Neural crest cell (in vitro differentiated cells): ENCODE measurements around the gene AJAP1. TPM values are rescaled to one million over a fixed set of nuclear protein-coding genes. Genes with fewer than 3 reads are reported as not detected.

ENCODE experiments used
- DNase-seq: peaks from one replicate; pipeline ENCODE4 v3.0.0; 2021; ENCODE audit warnings: low read depth, mixed read lengths, low spot score
- H3K27ac Mint-ChIP-seq: one replicate; pipeline ENCODE4 v1.8.0; 2021; ENCODE audit warnings: mild to moderate bottlenecking, mixed read lengths; ENCODE audit not compliant: unreplicated experiment
- H3K27me3 Mint-ChIP-seq: 2 replicates; pipeline ENCODE4 v1.8.0; 2021; ENCODE audit warnings: low read depth, mild to moderate bottlenecking, mixed read lengths
- H3K36me3 Mint-ChIP-seq: 2 replicates; pipeline ENCODE4 v1.8.0; 2021; ENCODE audit warnings: low read depth, mild to moderate bottlenecking, mixed read lengths
- H3K4me1 Mint-ChIP-seq: 2 replicates; pipeline ENCODE4 v1.8.0; 2021; ENCODE audit warnings: mixed read lengths
- H3K4me3 Mint-ChIP-seq: one replicate; pipeline ENCODE4 v1.8.0; 2021; ENCODE audit warnings: mild to moderate bottlenecking, mixed read lengths
- H3K9me3 Mint-ChIP-seq: 2 replicates; pipeline ENCODE4 v1.8.0; 2021; ENCODE audit warnings: mixed read lengths
- CTCF ChIP-seq: fragments of 200-600 bp; sonication (generic); conservative IDR thresholded peaks from 2 replicates; pipeline ENCODE4 v1.5.0; 2021; ENCODE audit warnings: antibody characterized with exemption, mild to moderate bottlenecking
- long read RNA-seq: library from polyadenylated mRNA; unstranded; transcript quantifications from one replicate; pipeline ENCODE4 v2.0.0, GENCODE V29; 2020
- total RNA-seq: library from RNA; stranded (reverse); gene quantifications from 2 replicates; pipeline ENCODE4 v1.2.1, GENCODE V29; 2021

Gene AJAP1
- 1.2 and 1.4 TPM in 2 replicates for total RNA-seq
- long read RNA-seq, partial matches to known transcripts: 0 of 1 reads
- long read RNA-seq, other reads (novel, unspliced or antisense): 1 of 1 reads

GRCh38 chr1:4653796-4654725 lies at the start of gene AJAP1:
Gene AJAP1, plus strand, starts transcription at chr1:4654609. Its CDS starts 817 bp downstream, at chr1:4655426.
- peak; percentile 37 for DNase-seq
- no peaks in the 10 kb centered on the region for H3K9me3 Mint-ChIP-seq
- H3K27ac Mint-ChIP-seq: no peak within 1 kb of the TSS
- TF ChIP-seq CTCF: no peak
- H3K36me3 Mint-ChIP-seq: no peaks in the 10 kb centered on the region
- peaks cover 12% of the 10 kb centered on the region for H3K4me1 Mint-ChIP-seq
- peaks cover 61% of the 10 kb centered on the region for H3K27me3 Mint-ChIP-seq
- H3K4me3 Mint-ChIP-seq: peak within 1 kb of the TSS; percentile 62

- H3K4me3 Mint-ChIP-seq: no peak overlapping the region
- TF ChIP-seq CTCF: no peak
- DNase-seq: no peak
- peaks cover 14% of the 10 kb centered on the region for H3K4me1 Mint-ChIP-seq
- peaks cover 3% of the 10 kb centered on the region for H3K36me3 Mint-ChIP-seq
- no peak overlapping the region for H3K27ac Mint-ChIP-seq
- H3K27me3 Mint-ChIP-seq: peaks cover 51% of the 10 kb centered on the region
- H3K9me3 Mint-ChIP-seq: no peaks in the 10 kb centered on the region
Measured at GRCh38 chr1:4605158-4605557, 49.3 kb upstream of the AJAP1 start.

- Mint-ChIP-seq H3K9me3 (peaks cover 3% of the 10 kb centered on the region), H3K4me1 (peaks cover 11% of the 10 kb centered on the region), H3K36me3 (peaks cover 5% of the 10 kb centered on the region), H3K27ac (peak overlapping the region; percentile 43), H3K4me3 (no peak overlapping the region), H3K27me3 (peaks cover 13% of the 10 kb centered on the region)
- TF ChIP-seq CTCF: no peak
- DNase-seq: no peak
Measured at GRCh38 chr1:4611563-4612341, 42.7 kb upstream of the AJAP1 start.

GRCh38 chr1:4612991-4613390 lies 41.4 kb upstream of the AJAP1 start:
- Mint-ChIP-seq H3K4me1 (peaks cover 11% of the 10 kb centered on the region), H3K36me3 (peaks cover 5% of the 10 kb centered on the region), H3K9me3 (peaks cover 3% of the 10 kb centered on the region), H3K4me3 (no peak overlapping the region), H3K27me3 (peaks cover 6% of the 10 kb centered on the region), H3K27ac (no peak overlapping the region)
- DNase-seq: no peak
- no peak for TF ChIP-seq CTCF

GRCh38 chr1:4613606-4614370 lies 40.6 kb upstream of the AJAP1 start:
- peaks cover 11% of the 10 kb centered on the region for H3K4me1 Mint-ChIP-seq
- no peak for DNase-seq
- H3K4me3 Mint-ChIP-seq: no peak overlapping the region
- H3K27me3 Mint-ChIP-seq: no peaks in the 10 kb centered on the region
- H3K9me3 Mint-ChIP-seq: peaks cover 3% of the 10 kb centered on the region
- peaks cover 2% of the 10 kb centered on the region for H3K36me3 Mint-ChIP-seq
- H3K27ac Mint-ChIP-seq: peak overlapping the region; percentile 78
- TF ChIP-seq CTCF: no peak
